H1 (cell line): ENCODE data around the gene IFITM2. TPM values are rescaled to one million over a fixed set of nuclear protein-coding genes. Genes with fewer than 3 reads are reported as not detected.

Experiments
- CTCF ChIA-PET: fragments of 300-600 bp; sonication (Branson Sonifier 250); formaldehyde crosslinking; loops from one replicate; lab custom pipeline; 2021; ENCODE audit not compliant: partially characterized antibody; lab: Charles Lee
- POLR2A ChIA-PET: fragments of 300-600 bp; sonication (Branson Sonifier 250); formaldehyde crosslinking; loops from one replicate; lab custom pipeline; 2021; ENCODE audit warnings: inconsistent platforms; ENCODE audit not compliant: partially characterized antibody; lab: Charles Lee
- DNase-seq, 2 experiments: peaks; one replicate each; pipeline versions ENCODE4 v3.0.0 to v3.0.0-alpha.2; 2010 to 2022; ENCODE audit warnings: low spot score in 2 of 2, low read depth in 1 of 2, mixed read lengths in 1 of 2
- FAIRE-seq: peaks from 2 replicates; lab custom pipeline; 2011; peaks lifted over from hg19 to GRCh38; lab: Jason Lieb, UNC
- H2AFZ ChIP-seq: 2 replicates; pipeline ENCODE4 v1.8.1; 2012; ENCODE audit warnings: low read length, inconsistent platforms
- H2AK5ac ChIP-seq: 2 replicates; pipeline ENCODE4 v1.6.1; 2013; ENCODE audit warnings: low read depth, low read length
- H2BK120ac ChIP-seq: replicated peaks from 2 replicates; pipeline ENCODE3; 2013; ENCODE audit warnings: low read depth, low read length, inconsistent platforms
- H2BK12ac ChIP-seq: 2 replicates; pipeline ENCODE4 v1.6.1; 2013; ENCODE audit warnings: low read depth, low read length
- H2BK15ac ChIP-seq: 2 replicates; pipeline ENCODE4 v1.6.1; 2013; ENCODE audit warnings: low read length
- H2BK20ac ChIP-seq: 2 replicates; pipeline ENCODE4 v1.6.1; 2013; ENCODE audit warnings: low read length
- H2BK5ac ChIP-seq: 2 replicates; pipeline ENCODE4 v1.6.1; 2013; ENCODE audit warnings: low read depth, low read length
- H3K14ac ChIP-seq: 2 replicates; pipeline ENCODE4 v1.6.1; 2013; ENCODE audit warnings: inconsistent platforms; ENCODE audit not compliant: insufficient read length
- H3K18ac ChIP-seq: 2 replicates; pipeline ENCODE4 v1.6.1; 2013; ENCODE audit warnings: low read length; ENCODE audit errors: extremely low read depth
- H3K23ac ChIP-seq: 2 replicates; pipeline ENCODE4 v1.6.1; 2013; ENCODE audit warnings: inconsistent platforms; ENCODE audit not compliant: insufficient read length
- H3K23me2 ChIP-seq: 2 replicates; pipeline ENCODE4 v1.6.1; 2013; ENCODE audit warnings: low read depth, low read length
- H3K27ac ChIP-seq: 2 replicates; pipeline ENCODE4 v1.6.1; 2011; ENCODE audit warnings: low read depth, low read length, inconsistent platforms
- H3K27me3 ChIP-seq, 4 experiments: replicated peaks in 1 of 4; 1 replicate in 1 of 4; 2 replicates in 3 of 4; pipeline versions ENCODE4 v1.6.1 to v1.8.1; 2011 to 2013; ENCODE audit warnings: low read length in 3 of 4, mild to moderate bottlenecking in 3 of 4, inconsistent platforms in 2 of 4, mixed read lengths in 2 of 4, moderate library complexity in 1 of 4; ENCODE audit not compliant: control insufficient read depth in 3 of 4, insufficient read depth in 3 of 4; ENCODE audit errors: extremely low read depth in 1 of 4
- H3K36me3 ChIP-seq, 4 experiments: 2 replicates each; pipeline versions ENCODE4 v1.6.1 to v1.8.1; 2011 to 2013; ENCODE audit warnings: mild to moderate bottlenecking in 4 of 4, low read length in 3 of 4, moderate library complexity in 2 of 4, control low read depth in 1 of 4, inconsistent platforms in 1 of 4; ENCODE audit not compliant: insufficient read depth in 4 of 4, control insufficient read depth in 2 of 4
- H3K4ac ChIP-seq: replicated peaks from 2 replicates; pipeline ENCODE3; 2013; ENCODE audit warnings: low read length, low read depth, mixed read lengths, inconsistent platforms; ENCODE audit not compliant: insufficient read length
- H3K4me1 ChIP-seq, 4 experiments: replicated peaks in 1 of 4; 1 replicate in 1 of 4; 2 replicates in 3 of 4; pipeline versions ENCODE4 v1.6.1 to v1.8.1; 2011 to 2013; ENCODE audit warnings: low read length in 3 of 4, inconsistent platforms in 2 of 4, mixed read lengths in 1 of 4; ENCODE audit not compliant: insufficient read depth in 4 of 4, control insufficient read depth in 3 of 4
- H3K4me2 ChIP-seq, 2 experiments: 2 replicates each; pipeline versions ENCODE4 v1.6.1 to v1.8.1; 2011 to 2013; ENCODE audit warnings: low read depth in 2 of 2, low read length in 2 of 2, control low read depth in 1 of 2, inconsistent platforms in 1 of 2, mild to moderate bottlenecking in 1 of 2; ENCODE audit not compliant: insufficient read depth in 1 of 2
- H3K4me3 ChIP-seq, 4 experiments: fragments of 200-600, 300-600 bp in 1 of 4; sonication (generic), shearing (Covaris generic), sonication (Bioruptor Twin) in 1 of 4; 2 replicates each; pipeline versions ENCODE4 v1.5.1 to v1.8.1; 2011 to 2016; ENCODE audit warnings: low read length in 4 of 4, low read depth in 3 of 4, control low read depth in 2 of 4, inconsistent platforms in 2 of 4, mild to moderate bottlenecking in 2 of 4, mixed read lengths in 1 of 4, moderate library complexity in 1 of 4; ENCODE audit not compliant: insufficient read depth in 2 of 4; ENCODE audit errors: extremely low read depth in 1 of 4
- H3K56ac ChIP-seq: replicated peaks from 2 replicates; pipeline ENCODE3; 2013; ENCODE audit warnings: low read depth, mild to moderate bottlenecking, mixed read lengths, low read length, inconsistent platforms; ENCODE audit not compliant: insufficient read length
- H3K79me1 ChIP-seq: 2 replicates; pipeline ENCODE4 v1.6.1; 2013; ENCODE audit warnings: low read depth, low read length, control low read depth
- H3K79me2 ChIP-seq, 2 experiments: 2 replicates each; pipeline versions ENCODE4 v1.6.1 to v1.8.1; 2012 to 2013; ENCODE audit warnings: low read length in 2 of 2, mild to moderate bottlenecking in 2 of 2, inconsistent platforms in 1 of 2; ENCODE audit not compliant: insufficient read depth in 2 of 2, control insufficient read depth in 1 of 2
- H3K9ac ChIP-seq, 4 experiments: replicated peaks in 1 of 4; 1 replicate in 1 of 4; 2 replicates in 3 of 4; pipeline versions ENCODE4 v1.6.1 to v1.8.1; 2011 to 2013; ENCODE audit warnings: low read depth in 3 of 4, low read length in 3 of 4, control low read depth in 2 of 4, mild to moderate bottlenecking in 2 of 4, moderate library complexity in 2 of 4, inconsistent platforms in 1 of 4; ENCODE audit errors: extremely low read depth in 1 of 4
- H3K9me3 ChIP-seq, 2 experiments: 2 replicates each; pipeline versions ENCODE4 v1.6.1 to v1.8.1; 2012 to 2013; ENCODE audit warnings: mild to moderate bottlenecking in 2 of 2, moderate library complexity in 2 of 2, control low read depth in 1 of 2, inconsistent platforms in 1 of 2, low read depth in 1 of 2, low read length in 1 of 2, mixed read lengths in 1 of 2; ENCODE audit not compliant: insufficient read depth in 2 of 2
- H4K20me1 ChIP-seq, 2 experiments: replicated peaks in 1 of 2; 2 replicates each; pipeline versions ENCODE3 to v1.8.1; 2011 to 2013; ENCODE audit warnings: inconsistent platforms in 2 of 2, low read length in 2 of 2, mild to moderate bottlenecking in 1 of 2; ENCODE audit not compliant: insufficient read depth in 2 of 2, control insufficient read depth in 1 of 2
- H4K5ac ChIP-seq: 2 replicates; pipeline ENCODE4 v1.6.1; 2013; ENCODE audit warnings: low read length, low read depth, mixed read lengths, inconsistent platforms; ENCODE audit not compliant: insufficient read length
- H4K8ac ChIP-seq: 2 replicates; pipeline ENCODE4 v1.8.0; 2013; ENCODE audit warnings: mild to moderate bottlenecking, moderate library complexity, low read length, inconsistent platforms; ENCODE audit not compliant: insufficient read depth; ENCODE audit errors: extremely low read depth
- H4K91ac ChIP-seq: replicated peaks from 2 replicates; pipeline ENCODE3; 2013; ENCODE audit warnings: low read length, mixed read lengths, inconsistent platforms; ENCODE audit not compliant: insufficient read length
- ASH2L ChIP-seq: fragments of 200-600, 300-600 bp; sonication (generic); IDR thresholded peaks from one replicate; pipeline ENCODE4 v1.7.1; 2017; ENCODE audit warnings: low read length
- ATF2 ChIP-seq: IDR thresholded peaks from 2 replicates; pipeline ENCODE4 v1.6.1; 2012; ENCODE audit warnings: low read length, inconsistent platforms
- BACH1 ChIP-seq: IDR thresholded peaks from 2 replicates; pipeline ENCODE4 v1.6.1; 2012; ENCODE audit warnings: low read length, improper control_type of control experiment
- BCL11A ChIP-seq, 2 experiments: IDR thresholded peaks; one replicate each; pipeline ENCODE4 v1.6.1; 2011; ENCODE audit warnings: low read depth in 2 of 2, low read length in 2 of 2, mild to moderate bottlenecking in 2 of 2
- GTF2F1 ChIP-seq: IDR thresholded peaks from 2 replicates; pipeline ENCODE4 v1.6.1; 2012; ENCODE audit warnings: low read depth, low read length, improper control_type of control experiment, borderline replicate concordance
- JUND ChIP-seq: IDR thresholded peaks from 2 replicates; pipeline ENCODE4 v1.6.1; 2011; ENCODE audit warnings: mild to moderate bottlenecking, improper control_type of control experiment, low read length
- POLR2AphosphoS5 ChIP-seq: IDR thresholded peaks from 2 replicates; pipeline ENCODE4 v1.6.1; 2011; ENCODE audit warnings: low read depth, low read length
- RBBP5 ChIP-seq: IDR thresholded peaks from 2 replicates; pipeline ENCODE4 v1.7.1; 2012; ENCODE audit warnings: low read depth, mild to moderate bottlenecking, inconsistent platforms, low read length, moderate library complexity, borderline replicate concordance
- SAP30 ChIP-seq: fragments of 300-600 bp; sonication (generic); IDR thresholded peaks from 2 replicates; pipeline ENCODE4 v1.7.1; 2012; ENCODE audit warnings: low read length, moderate library complexity, mild to moderate bottlenecking, inconsistent platforms; ENCODE audit not compliant: insufficient read depth, insufficient replicate concordance
- TBP ChIP-seq: IDR thresholded peaks from 2 replicates; pipeline ENCODE4 v1.6.1; 2011; ENCODE audit warnings: low read depth, low read length, improper control_type of control experiment
- YY1 ChIP-seq: IDR thresholded peaks from 2 replicates; pipeline ENCODE4 v1.6.1; 2011; ENCODE audit warnings: low read depth, mild to moderate bottlenecking, low read length
- WGBS, 2 experiments: shearing (Covaris generic) in 1 of 2; methylation state at CpG; one replicate each; pipeline versions ENCODE4 v1.1.6 to v1.1.7; 2013 to 2015; ENCODE audit warnings: low lambda C conversion rate in 2 of 2, mixed read lengths in 2 of 2, inconsistent platforms in 1 of 2, low coverage in 1 of 2, missing lambda C conversion rate in 1 of 2; ENCODE audit not compliant: insufficient replicate concordance in 2 of 2, insufficient coverage in 1 of 2, insufficient read length in 1 of 2; ENCODE audit errors: extremely low coverage in 1 of 2, missing lambda C conversion rate in 1 of 2; 5-methylcytosine and 5-hydroxymethylcytosine counted together
- polyA plus RNA-seq, 7 experiments: library from polyadenylated mRNA; depleted of rRNA in 3 of 7; stranded (reverse) in 5 of 7; unstranded in 2 of 7; fragments of >200 nt in 5 of 7; fragments of 200-250 nt in 2 of 7; gene quantifications; 1 replicate in 5 of 7; 2 replicates in 1 of 7; 4 replicates in 1 of 7; pipeline versions ENCODE4 v1.2.1 to v1.2.3, GENCODE V29; 2011 to 2013; ENCODE audit warnings: missing spikeins in 2 of 7, mixed read lengths in 2 of 7
- total RNA-seq: library from RNA; stranded (reverse); fragmentation: NEBNext Ultra II Directional; extraction: Animal tissue kit (Norgen Biotek cat#: 25700); gene quantifications from 2 replicates; pipeline ENCODE4 v1.2.1, GENCODE V29; 2021

IFITM2 gene
- total and polyA plus RNA-seq, 2 of the 8 experiments (the other 6 are each of a cell fraction or from before 2014, with no cell fraction given): 399 to 764 TPM

GRCh38 chr11:358129-358800, 50.6 kb downstream of the IFITM2 start:
- Histone ChIP-seq H2BK20ac (no peak overlapping the region), H3K4me3 (no peak overlapping the region), H3K23me2 (peaks cover 20% of the 10 kb centered on the region), H3K4me2 (no peak overlapping the region; a peak in 1 of 4 replicates), H2BK15ac (no peak overlapping the region), H4K5ac (no peak overlapping the region), H3K79me2 (peaks cover 0 to 6% of the 10 kb centered on the region in 2 experiments; a peak in 1 of 4 replicates), H3K27me3 (no peaks in the 10 kb centered on the region), H3K9me3 (peaks cover 18 to 31% of the 10 kb centered on the region in 2 experiments), H2BK5ac (no peak overlapping the region), H2AK5ac (no peak overlapping the region), H4K8ac (no peak overlapping the region), H2BK12ac (no peak overlapping the region), H3K14ac (no peak overlapping the region), H3K79me1 (peaks cover 3% of the 10 kb centered on the region; the same call in 1 of the 2 replicates), H4K20me1 (peaks cover 0 to 16% of the 10 kb centered on the region in 2 experiments), H3K56ac (no peak overlapping the region), H3K36me3 (peaks cover 0 to 13% (median 0%) of the 10 kb centered on the region in 4 experiments; a peak in 1 of 8 replicates), H3K4ac (no peak overlapping the region), H2BK120ac (no peak overlapping the region), H3K23ac (no peak overlapping the region), H3K27ac (no peak overlapping the region), H3K18ac (no peak overlapping the region; the same call in 1 of the 2 replicates), H3K4me1 (peaks cover 4 to 8% (median 6%) of the 10 kb centered on the region in 4 experiments), H2AFZ (no peak overlapping the region), H3K9ac (no peak overlapping the region), H4K91ac (no peak overlapping the region)
- ChIA-PET POLR2A (interaction anchor here (0.6 kb wide), 1 partner anchor 114 kb away, joined by 3 read pairs; no protein-coding TSS in a partner anchor), CTCF (interaction anchor here (0.9 to 13.4 kb wide), 5 partner anchors 41 to 107 kb away, joined by 3 to 212 read pairs (median 5); partner anchors contain the start of gene IFITM2)
- 91% methylated on average over 34 of the region's 34 CpGs; no CpG with 5 or more reads in 1 of the 2 experiments for WGBS, 2 experiments
- DNase-seq (no peak), FAIRE-seq (no peak)
- TF ChIP-seq SAP30 (no peak), TBP (no peak), JUND (no peak), GTF2F1 (no peak), YY1 (no peak), BACH1 (no peak), ATF2 (no peak), BCL11A (IDR thresholded peaks at IDR 0.05; ENCODE audit: low read depth in 2 of 2, low read length in 2 of 2) (no peak), ASH2L (no peak), RBBP5 (no peak), POLR2AphosphoS5 (no peak)
